ENCODE measurements around the gene MCC. TPM values are rescaled to one million over a fixed set of nuclear protein-coding genes. Genes with fewer than 3 reads are reported as not detected.

The MCC gene
- total RNA-seq, 1 experiment from 2014 or later = 7.6 TPM

- H3T11ph ChIP-seq (ENCODE audit: low read length) = no peak overlapping the region
- no peaks in the 10 kb centered on the region for H3K36me3 Mint-ChIP-seq (ENCODE audit: insufficient read depth in 1 of 3, low read depth in 3 of 3)
- no peak overlapping the region for H3K9ac ChIP-seq (ENCODE audit: extremely low read depth, insufficient read length, low read length)
- H3K4me3 Mint-ChIP-seq = no peak overlapping the region
- no peak overlapping the region for H3K27ac ChIP-seq (ENCODE audit: insufficient read length, low read depth, low read length)
- H4K8ac ChIP-seq (replicated peaks; ENCODE audit: insufficient read length, low read depth, low read length) = no peak overlapping the region
- peak overlapping the region in 1 of 3 experiments; percentile 92; a peak in 1 of 7 replicates for H3K27ac Mint-ChIP-seq
- no peak overlapping the region for H3K4me2 ChIP-seq (ENCODE audit: insufficient read depth, insufficient read length, low read length)
- no peaks in the 10 kb centered on the region for H4K20me1 ChIP-seq (ENCODE audit: control insufficient read depth, insufficient read depth, insufficient read length)
- H3K4ac ChIP-seq (ENCODE audit: low read depth, low read length) = no peak overlapping the region
- DNase-seq = no peak
- H4K5ac ChIP-seq (ENCODE audit: insufficient read length, low read depth, low read length) = no peak overlapping the region
- H3K79me1 ChIP-seq (ENCODE audit: insufficient read depth, low read depth, low read length, poor library complexity, severe bottlenecking) = no peaks in the 10 kb centered on the region
- H3K56ac ChIP-seq (ENCODE audit: insufficient read length, low read depth, low read length) = no peak overlapping the region
- no peaks in the 10 kb centered on the region for H3K27me3 ChIP-seq (ENCODE audit: insufficient read depth, low read length)
- no peak overlapping the region for H2BK120ac ChIP-seq (ENCODE audit: low read depth, low read length, poor library complexity, severe bottlenecking)
- H4K91ac ChIP-seq (ENCODE audit: insufficient read length, low read depth, low read length) = no peak overlapping the region
- no peaks in the 10 kb centered on the region for H3K9me3 ChIP-seq (ENCODE audit: control insufficient read depth, low read depth, low read length)
- no peaks in the 10 kb centered on the region for H3K27me3 Mint-ChIP-seq (ENCODE audit: low read depth)
- no peak overlapping the region for H3K14ac ChIP-seq (ENCODE audit: insufficient read depth, low read length)
- H3K9me3 Mint-ChIP-seq = no peaks in the 10 kb centered on the region
- H2AFZ ChIP-seq (ENCODE audit: low read length) = no peak overlapping the region
- WGBS (ENCODE audit: extremely low coverage, insufficient read length, low lambda C conversion rate) = no CpG with 5 or more reads among the region's 1 CpG
- TF ChIP-seq, protein P1, sequence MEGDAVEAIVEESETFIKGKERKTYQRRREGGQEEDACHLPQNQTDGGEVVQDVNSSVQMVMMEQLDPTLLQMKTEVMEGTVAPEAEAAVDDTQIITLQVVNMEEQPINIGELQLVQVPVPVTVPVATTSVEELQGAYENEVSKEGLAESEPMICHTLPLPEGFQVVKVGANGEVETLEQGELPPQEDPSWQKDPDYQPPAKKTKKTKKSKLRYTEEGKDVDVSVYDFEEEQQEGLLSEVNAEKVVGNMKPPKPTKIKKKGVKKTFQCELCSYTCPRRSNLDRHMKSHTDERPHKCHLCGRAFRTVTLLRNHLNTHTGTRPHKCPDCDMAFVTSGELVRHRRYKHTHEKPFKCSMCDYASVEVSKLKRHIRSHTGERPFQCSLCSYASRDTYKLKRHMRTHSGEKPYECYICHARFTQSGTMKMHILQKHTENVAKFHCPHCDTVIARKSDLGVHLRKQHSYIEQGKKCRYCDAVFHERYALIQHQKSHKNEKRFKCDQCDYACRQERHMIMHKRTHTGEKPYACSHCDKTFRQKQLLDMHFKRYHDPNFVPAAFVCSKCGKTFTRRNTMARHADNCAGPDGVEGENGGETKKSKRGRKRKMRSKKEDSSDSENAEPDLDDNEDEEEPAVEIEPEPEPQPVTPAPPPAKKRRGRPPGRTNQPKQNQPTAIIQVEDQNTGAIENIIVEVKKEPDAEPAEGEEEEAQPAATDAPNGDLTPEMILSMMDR (conservative IDR thresholded peaks at IDR 0.05) = no peak
- H3K23me2 ChIP-seq (ENCODE audit: insufficient read length, low read depth, low read length, poor library complexity, severe bottlenecking) = no peaks in the 10 kb centered on the region
- H3K23ac ChIP-seq (ENCODE audit: insufficient read length, low read depth, low read length) = no peak overlapping the region
- H2AK5ac ChIP-seq (ENCODE audit: insufficient read length, low read length) = no peak overlapping the region
- H2BK20ac ChIP-seq (ENCODE audit: low read depth, low read length, poor library complexity, severe bottlenecking) = no peak overlapping the region
- H3K79me2 ChIP-seq (ENCODE audit: insufficient read depth, low read length) = no peaks in the 10 kb centered on the region
- 0 out of 2 replicates have a peak, but pooled peaks cover 4% of the 10 kb centered on the region for H3K4me1 ChIP-seq (ENCODE audit: insufficient read depth, low read length)
- H2BK5ac ChIP-seq (ENCODE audit: insufficient read length, low read length) = no peak overlapping the region
- no peak overlapping the region for H3K18ac ChIP-seq (ENCODE audit: insufficient read length, low read depth, low read length)
- no peak overlapping the region for H2BK12ac ChIP-seq (ENCODE audit: insufficient read length, low read depth, low read length)
- no peak overlapping the region for H2BK15ac ChIP-seq (ENCODE audit: low read depth, low read length)
- H3K4me1 Mint-ChIP-seq = peaks cover 12 to 15% of the 10 kb centered on the region in 2 experiments
Measured at GRCh38 chr5:113333411-113333810, 154.8 kb downstream of the MCC start.

Data from H9 (cell line).